H1 (cell line): ENCODE data around the gene DCTN1. TPM values are rescaled to one million over a fixed set of nuclear protein-coding genes. Genes with fewer than 3 reads are reported as not detected.

Experiments
- CHD7 ChIP-seq: fragments of 300-600 bp; sonication (generic); IDR thresholded peaks from 2 replicates; pipeline ENCODE4 v1.7.1; 2012; ENCODE audit warnings: low read length, moderate library complexity, mild to moderate bottlenecking, inconsistent platforms; ENCODE audit not compliant: insufficient replicate concordance
- EZH2 ChIP-seq: fragments of 200-600 bp; sonication (generic); IDR thresholded peaks from 2 replicates; pipeline ENCODE4 v1.7.1; 2012; ENCODE audit warnings: low read depth, mild to moderate bottlenecking, moderate library complexity, low read length, inconsistent platforms; ENCODE audit not compliant: severe bottlenecking
- NRF1 ChIP-seq: IDR thresholded peaks from 2 replicates; pipeline ENCODE4 v1.6.1; 2011; ENCODE audit warnings: mild to moderate bottlenecking, low read depth, low read length, improper control_type of control experiment
- RAD21 ChIP-seq, 2 experiments: IDR thresholded peaks in 1 of 2; conservative IDR thresholded peaks in 1 of 2; 2 replicates each; pipeline ENCODE4 v1.6.1; 2011; ENCODE audit warnings: low read depth in 2 of 2, low read length in 2 of 2, improper control_type of control experiment in 1 of 2, inconsistent platforms in 1 of 2, mild to moderate bottlenecking in 1 of 2, moderate library complexity in 1 of 2
- SIX5 ChIP-seq: IDR thresholded peaks from 2 replicates; pipeline ENCODE4 v1.6.1; 2011; ENCODE audit warnings: mild to moderate bottlenecking, low read depth, low read length
- polyA plus RNA-seq, 7 experiments: library from polyadenylated mRNA; depleted of rRNA in 3 of 7; stranded (reverse) in 5 of 7; unstranded in 2 of 7; fragments of >200 nt in 5 of 7; fragments of 200-250 nt in 2 of 7; gene quantifications; 1 replicate in 5 of 7; 2 replicates in 1 of 7; 4 replicates in 1 of 7; pipeline versions ENCODE4 v1.2.1 to v1.2.3, GENCODE V29; 2011 to 2013; ENCODE audit warnings: missing spikeins in 2 of 7, mixed read lengths in 2 of 7
- total RNA-seq: library from RNA; stranded (reverse); fragmentation: NEBNext Ultra II Directional; extraction: Animal tissue kit (Norgen Biotek cat#: 25700); gene quantifications from 2 replicates; pipeline ENCODE4 v1.2.1, GENCODE V29; 2021
- TF ChIP-seq, protein P1 (sequence below): IDR thresholded peaks from 2 replicates; pipeline ENCODE4 v1.6.1; 2012; ENCODE audit warnings: low read length, inconsistent platforms
- TF ChIP-seq, protein P2 (sequence below): IDR thresholded peaks from 2 replicates; pipeline ENCODE4 v1.6.1; 2012; ENCODE audit warnings: inconsistent platforms

DCTN1 gene
- total and polyA plus RNA-seq, 2 of the 8 experiments (the other 6 are each of a cell fraction or from before 2014, with no cell fraction given): 105 to 162 TPM

DNA sequence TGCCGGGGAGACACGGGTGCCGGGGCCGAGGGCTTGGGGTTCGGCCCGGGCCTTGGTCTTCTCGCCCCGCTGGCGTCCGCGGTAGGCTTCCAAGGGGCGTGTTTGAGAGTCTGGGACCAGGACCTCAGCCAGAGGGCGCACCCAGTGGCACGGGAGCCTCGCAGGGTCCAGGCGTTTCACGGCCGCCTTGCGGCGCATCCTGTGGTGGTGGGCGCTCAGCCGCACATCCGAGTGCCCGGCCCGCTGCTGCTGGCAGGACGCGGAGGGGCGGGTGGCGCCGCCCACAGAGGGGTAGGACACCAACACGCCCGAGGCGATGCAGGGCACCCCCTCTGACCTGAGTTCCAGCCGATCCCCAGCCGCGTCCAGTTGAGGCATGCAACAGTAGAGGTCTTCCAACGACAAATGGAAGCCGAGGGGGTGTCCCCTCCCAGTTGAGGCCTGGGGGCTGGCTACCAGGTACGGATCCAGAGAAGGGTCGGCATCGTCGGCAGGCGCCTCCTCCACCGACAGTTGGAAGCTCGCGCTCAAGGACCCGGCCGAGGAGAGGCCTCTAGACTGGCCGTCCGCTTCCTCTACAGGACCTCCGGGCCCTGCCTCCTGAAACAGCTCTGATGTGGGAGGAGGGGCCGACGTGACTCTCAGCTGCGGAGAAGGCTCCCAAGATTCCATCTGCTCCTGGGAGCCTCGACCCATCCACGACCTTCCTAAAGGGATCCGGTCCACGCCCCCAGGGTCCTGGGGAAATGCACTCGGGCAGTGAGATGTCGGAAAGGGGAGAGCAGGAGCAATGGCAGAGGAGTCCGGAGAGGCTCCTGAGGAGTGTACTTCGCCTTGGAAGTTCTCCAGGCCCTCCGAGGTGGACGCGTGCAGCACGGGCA lies 35.0 kb upstream of the DCTN1 start (continued):
- TF ChIP-seq NRF1: no peak
- no peak for TF ChIP-seq SIX5
- no peak for TF ChIP-seq CHD7
- TF ChIP-seq, protein P1, sequence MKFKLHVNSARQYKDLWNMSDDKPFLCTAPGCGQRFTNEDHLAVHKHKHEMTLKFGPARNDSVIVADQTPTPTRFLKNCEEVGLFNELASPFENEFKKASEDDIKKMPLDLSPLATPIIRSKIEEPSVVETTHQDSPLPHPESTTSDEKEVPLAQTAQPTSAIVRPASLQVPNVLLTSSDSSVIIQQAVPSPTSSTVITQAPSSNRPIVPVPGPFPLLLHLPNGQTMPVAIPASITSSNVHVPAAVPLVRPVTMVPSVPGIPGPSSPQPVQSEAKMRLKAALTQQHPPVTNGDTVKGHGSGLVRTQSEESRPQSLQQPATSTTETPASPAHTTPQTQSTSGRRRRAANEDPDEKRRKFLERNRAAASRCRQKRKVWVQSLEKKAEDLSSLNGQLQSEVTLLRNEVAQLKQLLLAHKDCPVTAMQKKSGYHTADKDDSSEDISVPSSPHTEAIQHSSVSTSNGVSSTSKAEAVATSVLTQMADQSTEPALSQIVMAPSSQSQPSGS: no peak
- TF ChIP-seq RAD21 (IDR thresholded peaks at IDR 0.05 in 1 of 2, conservative IDR thresholded peaks at IDR 0.05 in 1 of 2; ENCODE audit: low read depth in 2 of 2, low read length in 2 of 2): no peak
- TF ChIP-seq, protein P2, sequence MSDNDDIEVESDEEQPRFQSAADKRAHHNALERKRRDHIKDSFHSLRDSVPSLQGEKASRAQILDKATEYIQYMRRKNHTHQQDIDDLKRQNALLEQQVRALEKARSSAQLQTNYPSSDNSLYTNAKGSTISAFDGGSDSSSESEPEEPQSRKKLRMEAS: no peak
- no peak for TF ChIP-seq EZH2
